Globus pallidus (tissue), 1 donor: ENCODE results near the gene DCLK1.
A peak's percentile ranks its signal among the peaks of the same experiment; 100 is the strongest.
"Not testable (repeated sequence)": the region's sequence is repeated elsewhere in the genome, so short reads cannot be mapped to it uniquely, and the experiment has no call there.

Source experiments
- DNase-seq: peaks from one replicate; pipeline ENCODE4 v3.0.0-alpha.2; 2015; ENCODE audit warnings: low spot score

Gene DCLK1

GRCh38 chr13:35984776-35985453, 146.3 kb downstream of the DCLK1 start:
- DNase-seq, result no peak

- DNase-seq, result no peak
Measured at GRCh38 chr13:35984287-35984686, 146.9 kb downstream of the DCLK1 start.

GRCh38 chr13:35983703-35984102, 147.5 kb downstream of the DCLK1 start:
- DNase-seq, result not testable (repeated sequence)

- no peak for DNase-seq
Measured at GRCh38 chr13:35983206-35983605, 148.0 kb downstream of the DCLK1 start.

GRCh38 chr13:35979361-35979951, 151.7 kb downstream of the DCLK1 start:
- DNase-seq, result peak; percentile 71

- DNase-seq, result peak; percentile 46
Measured at GRCh38 chr13:35978607-35979316, 152.4 kb downstream of the DCLK1 start.

- no peak for DNase-seq
Measured at GRCh38 chr13:35977060-35977459, 154.1 kb downstream of the DCLK1 start.

- no peak for DNase-seq
Measured at GRCh38 chr13:35976126-35976525, 155.1 kb downstream of the DCLK1 start.

- DNase-seq, result not testable (repeated sequence)
Measured at GRCh38 chr13:35966951-35967350, 164.2 kb downstream of the DCLK1 start.

GRCh38 chr13:35966024-35966423, 165.2 kb downstream of the DCLK1 start:
- no peak for DNase-seq

GRCh38 chr13:35965226-35965927, 165.8 kb downstream of the DCLK1 start:
- no peak for DNase-seq

- DNase-seq, result no peak
Measured at GRCh38 chr13:35964863-35965180, 166.4 kb downstream of the DCLK1 start.

GRCh38 chr13:35964011-35964862, 166.9 kb downstream of the DCLK1 start:
- DNase-seq, result no peak

GRCh38 chr13:35961461-35962220, 169.5 kb downstream of the DCLK1 start:
- no peak for DNase-seq

- DNase-seq, result no peak
Measured at GRCh38 chr13:35961002-35961401, 170.2 kb downstream of the DCLK1 start.

- no peak for DNase-seq
Measured at GRCh38 chr13:35957996-35958395, 173.2 kb downstream of the DCLK1 start.

- no peak for DNase-seq
Measured at GRCh38 chr13:35957241-35957731, 173.9 kb downstream of the DCLK1 start.

- DNase-seq, result no peak
Measured at GRCh38 chr13:35956074-35956473, 175.1 kb downstream of the DCLK1 start.

- DNase-seq, result no peak
Measured at GRCh38 chr13:35954207-35954560, 177.0 kb downstream of the DCLK1 start.

- DNase-seq, result peak; percentile 94
Measured at GRCh38 chr13:35953537-35954206, 177.5 kb downstream of the DCLK1 start.
